Endodermal cell (in vitro differentiated cells): ENCODE measurements around the gene S1PR3. TPM values are rescaled to one million over a fixed set of nuclear protein-coding genes. Genes with fewer than 3 reads are reported as not detected.

ENCODE experiments used
- DNase-seq: peaks from one replicate; pipeline ENCODE4 v3.0.0-alpha.2; 2017
- H3K27ac ChIP-seq: 2 replicates; pipeline ENCODE4 v1.5.1; 2013; ENCODE audit warnings: mild to moderate bottlenecking, low read depth, low read length, moderate library complexity
- H3K27me3 ChIP-seq: 2 replicates; pipeline ENCODE4 v1.6.1; 2013; ENCODE audit warnings: mild to moderate bottlenecking, low read length, moderate library complexity; ENCODE audit not compliant: insufficient read depth, control insufficient read depth, poor library complexity, severe bottlenecking
- H3K36me3 ChIP-seq: 2 replicates; pipeline ENCODE4 v1.7.0; 2013; ENCODE audit warnings: mild to moderate bottlenecking, low read length, moderate library complexity; ENCODE audit not compliant: control insufficient read depth, insufficient read depth
- H3K4me1 ChIP-seq: one replicate; pipeline ENCODE4 v1.7.0; 2013; ENCODE audit warnings: low read length; ENCODE audit not compliant: control insufficient read depth, insufficient read depth
- H3K4me3 ChIP-seq: 2 replicates; pipeline ENCODE4 v1.5.1; 2013; ENCODE audit warnings: mild to moderate bottlenecking, low read length, moderate library complexity
- H3K9ac ChIP-seq: 2 replicates; pipeline ENCODE4 v1.6.1; 2013; ENCODE audit warnings: mild to moderate bottlenecking, low read length, moderate library complexity; ENCODE audit not compliant: poor library complexity, severe bottlenecking; ENCODE audit errors: extremely low read depth
- H3K9me3 ChIP-seq: 2 replicates; pipeline ENCODE4 v1.6.1; 2013; ENCODE audit warnings: mild to moderate bottlenecking, low read length, moderate library complexity; ENCODE audit not compliant: control insufficient read depth
- H3K27ac Mint-ChIP-seq: 2 replicates; pipeline ENCODE4 v1.8.0; 2020; ENCODE audit warnings: mixed read lengths
- H3K27me3 Mint-ChIP-seq: 2 replicates; pipeline ENCODE4 v1.8.0; 2021; ENCODE audit warnings: mild to moderate bottlenecking, mixed read lengths; ENCODE audit not compliant: insufficient read depth
- H3K36me3 Mint-ChIP-seq: 2 replicates; pipeline ENCODE4 v1.8.0; 2020; ENCODE audit warnings: low read depth, mixed read lengths
- H3K4me1 Mint-ChIP-seq: 2 replicates; pipeline ENCODE4 v1.8.0; 2020; ENCODE audit warnings: mixed read lengths
- H3K4me3 Mint-ChIP-seq: 2 replicates; pipeline ENCODE4 v1.8.0; 2020; ENCODE audit warnings: mild to moderate bottlenecking, moderate library complexity, mixed read lengths
- H3K9me3 Mint-ChIP-seq: 2 replicates; pipeline ENCODE4 v1.8.0; 2020; ENCODE audit warnings: mild to moderate bottlenecking, mixed read lengths
- CTCF ChIP-seq: fragments of 200-600 bp; sonication (generic); conservative IDR thresholded peaks from 2 replicates; pipeline ENCODE4 v1.5.0; 2021; ENCODE audit warnings: antibody characterized with exemption, mild to moderate bottlenecking
- WGBS, 2 experiments: methylation state at CpG; one replicate each; pipeline versions ENCODE4 v1.1.5 to v1.1.7; 2013; ENCODE audit warnings: missing lambda C conversion rate in 2 of 2, mixed read lengths in 1 of 2; ENCODE audit not compliant: insufficient coverage in 1 of 2, insufficient read length in 1 of 2; 5-methylcytosine and 5-hydroxymethylcytosine counted together
- total RNA-seq, 2 donors: library from RNA; stranded (reverse); fragmentation: NEBNext Ultra II Directional in 1 of 2; extraction: Animal tissue kit (Norgen Biotek cat#: 25700) in 1 of 2; gene quantifications; 2 replicates in 1 of 2; 3 replicates in 1 of 2; pipeline ENCODE4 v1.2.1, GENCODE V29; 2021

Gene S1PR3
- total RNA-seq, 2 donors from 2014 or later: 53.6 to 95.2 TPM

GRCh38 chr9:89025553-89025952 lies 34.3 kb downstream of the S1PR3 start:
- no peak overlapping the region for H3K27ac ChIP-seq
- Mint-ChIP-seq H3K9me3 (peaks cover 5% of the 10 kb centered on the region), H3K4me1 (peaks cover 5% of the 10 kb centered on the region), H3K4me3 (no peak overlapping the region), H3K36me3 (peaks cover 3% of the 10 kb centered on the region), H3K27me3 (no peaks in the 10 kb centered on the region), H3K27ac (no peak overlapping the region)
- TF ChIP-seq CTCF: no peak
- H3K9ac ChIP-seq: no peak overlapping the region
- H3K4me3 ChIP-seq: no peak overlapping the region
- no peaks in the 10 kb centered on the region for H3K27me3 ChIP-seq
- no peaks in the 10 kb centered on the region for H3K36me3 ChIP-seq
- H3K4me1 ChIP-seq: no peaks in the 10 kb centered on the region
- H3K9me3 ChIP-seq: peaks cover 7% of the 10 kb centered on the region
- DNase-seq: no peak

GRCh38 chr9:89026876-89027275 lies 35.6 kb downstream of the S1PR3 start:
- H3K9me3 Mint-ChIP-seq: peaks cover 5% of the 10 kb centered on the region
- H3K27ac Mint-ChIP-seq: no peak overlapping the region
- peaks cover 7% of the 10 kb centered on the region for H3K9me3 ChIP-seq
- H3K27me3 ChIP-seq: no peaks in the 10 kb centered on the region
- H3K4me1 ChIP-seq: no peaks in the 10 kb centered on the region
- no peak overlapping the region for H3K27ac ChIP-seq
- H3K27me3 Mint-ChIP-seq: no peaks in the 10 kb centered on the region
- H3K4me3 Mint-ChIP-seq: no peak overlapping the region
- peaks cover 3% of the 10 kb centered on the region for H3K36me3 Mint-ChIP-seq
- WGBS, 2 experiments: 89 to 96% methylated on average over 2 to 3 of the region's 3 CpGs
- H3K4me3 ChIP-seq: no peak overlapping the region
- no peak for DNase-seq
- no peaks in the 10 kb centered on the region for H3K36me3 ChIP-seq
- peaks cover 5% of the 10 kb centered on the region for H3K4me1 Mint-ChIP-seq
- H3K9ac ChIP-seq: no peak overlapping the region
- no peak for TF ChIP-seq CTCF

- Histone ChIP-seq H3K36me3 (no peaks in the 10 kb centered on the region), H3K9me3 (peaks cover 7% of the 10 kb centered on the region), H3K27me3 (no peaks in the 10 kb centered on the region), H3K4me3 (no peak overlapping the region), H3K9ac (no peak overlapping the region), H3K27ac (no peak overlapping the region), H3K4me1 (no peaks in the 10 kb centered on the region)
- no peak for DNase-seq
- Mint-ChIP-seq H3K27me3 (no peaks in the 10 kb centered on the region), H3K27ac (no peak overlapping the region), H3K4me3 (no peak overlapping the region), H3K9me3 (peaks cover 5% of the 10 kb centered on the region), H3K4me1 (no peaks in the 10 kb centered on the region), H3K36me3 (peaks cover 3% of the 10 kb centered on the region)
- TF ChIP-seq CTCF: no peak
Measured at GRCh38 chr9:89029788-89030187, 38.5 kb downstream of the S1PR3 start.
